SK-N-SH (cell line): ENCODE results near the gene CDK1. TPM values are rescaled to one million over a fixed set of nuclear protein-coding genes. Genes with fewer than 3 reads are reported as not detected.
A peak's percentile ranks its signal among the peaks of the same experiment; 100 is the strongest.

Experiments used
- CTCF ChIA-PET: fragments of 300-600, 350-600 bp; formaldehyde crosslinking; extraction: SDS; loops from one replicate; lab custom pipeline; 2021; lab: Yijun Ruan, JAX
- POLR2A ChIA-PET: fragments of 350-600 bp; sonication (Branson Sonifier 250); formaldehyde crosslinking; extraction: SDS; loops from one replicate; lab custom pipeline; 2020; ENCODE audit warnings: antibody characterized with exemption, inconsistent platforms; lab: Yijun Ruan, JAX
- DNase-seq: peaks from one replicate; pipeline ENCODE4 v3.0.0; 2012
- H2AFZ ChIP-seq: fragments of 200-600 bp; sonication (generic); 2 replicates; pipeline ENCODE4 v1.8.1; 2016; ENCODE audit warnings: antibody characterized with exemption, mild to moderate bottlenecking, low read depth
- H3F3A ChIP-seq: fragments of 200-600 bp; sonication (generic); replicated peaks from 2 replicates; pipeline ENCODE3; 2016; ENCODE audit warnings: antibody characterized with exemption, mild to moderate bottlenecking; ENCODE audit not compliant: insufficient read depth
- H3K27ac ChIP-seq, 2 experiments: fragments of 200-500 bp in 1 of 2; fragments of 200-600 bp in 1 of 2; sonication (Bioruptor generic) in 1 of 2; sonication (generic), shearing (Covaris generic) in 1 of 2; 2 replicates each; pipeline versions ENCODE4 v1.5.1 to v1.6.1; 2014 to 2016; ENCODE audit warnings: low read depth in 2 of 2, inconsistent platforms in 1 of 2, low read length in 1 of 2, mild to moderate bottlenecking in 1 of 2, mixed read lengths in 1 of 2
- H3K27me3 ChIP-seq: fragments of 200-600 bp; sonication (generic), shearing (Covaris generic); 2 replicates; pipeline ENCODE4 v1.6.1; 2016; ENCODE audit warnings: mixed run types; ENCODE audit not compliant: insufficient read depth
- H3K36me3 ChIP-seq, 2 experiments: fragments of 200-500 bp in 1 of 2; fragments of 200-600 bp in 1 of 2; sonication (Bioruptor generic) in 1 of 2; sonication (generic) in 1 of 2; replicated peaks in 1 of 2; 2 replicates each; pipeline versions ENCODE3 to v1.5.1; 2014 to 2016; ENCODE audit warnings: low read length in 1 of 2, mild to moderate bottlenecking in 1 of 2; ENCODE audit not compliant: insufficient read depth in 2 of 2, control insufficient read depth in 1 of 2
- H3K4me1 ChIP-seq, 2 experiments: fragments of 200-500 bp in 1 of 2; fragments of 200-600 bp in 1 of 2; sonication (Bioruptor generic) in 1 of 2; sonication (generic), shearing (Covaris generic) in 1 of 2; 2 replicates each; pipeline versions ENCODE4 v1.5.1 to v1.6.1; 2014 to 2016; ENCODE audit warnings: low read depth in 1 of 2, low read length in 1 of 2, mixed run types in 1 of 2; ENCODE audit not compliant: insufficient read depth in 2 of 2, control insufficient read depth in 1 of 2
- H3K4me2 ChIP-seq: fragments of 200-600 bp; sonication (generic), shearing (Covaris generic); 2 replicates; pipeline ENCODE4 v1.6.1; 2017; ENCODE audit warnings: mixed run types
- H3K4me3 ChIP-seq, 2 experiments: fragments of 200-500 bp in 1 of 2; fragments of 200-600 bp in 1 of 2; sonication (Bioruptor generic) in 1 of 2; sonication (generic), shearing (Covaris generic) in 1 of 2; 2 replicates each; pipeline versions ENCODE4 v1.5.1 to v1.8.1; 2014 to 2016; ENCODE audit warnings: low read depth in 2 of 2, inconsistent platforms in 1 of 2, low read length in 1 of 2, mild to moderate bottlenecking in 1 of 2, mixed read lengths in 1 of 2, moderate library complexity in 1 of 2
- H3K79me2 ChIP-seq: fragments of 200-600 bp; sonication (generic); 2 replicates; pipeline ENCODE4 v1.8.1; 2017; ENCODE audit warnings: mild to moderate bottlenecking; ENCODE audit not compliant: insufficient read depth
- H3K9ac ChIP-seq: fragments of 200-600 bp; sonication (generic); 2 replicates; pipeline ENCODE4 v1.6.1; 2017; ENCODE audit warnings: mixed run types
- H3K9me2 ChIP-seq: fragments of 200-600 bp; sonication (generic); 2 replicates; pipeline ENCODE4 v1.6.1; 2017; ENCODE audit warnings: mixed run types
- H3K9me3 ChIP-seq: fragments of 200-600 bp; sonication (generic); 2 replicates; pipeline ENCODE4 v1.6.1; 2017; ENCODE audit warnings: mixed run types, mild to moderate bottlenecking, moderate library complexity
- H4K20me1 ChIP-seq: fragments of 200-600 bp; sonication (generic); 2 replicates; pipeline ENCODE4 v1.6.1; 2017; ENCODE audit warnings: mild to moderate bottlenecking, mixed run types; ENCODE audit not compliant: insufficient read depth
- EP300 ChIP-seq, 2 experiments: IDR thresholded peaks; 2 replicates each; pipeline versions ENCODE4 v1.4.0 to v1.6.1; 2012; ENCODE audit warnings: borderline replicate concordance in 1 of 2, low read depth in 1 of 2, low read length in 1 of 2
- EZH2phosphoT487 ChIP-seq: fragments of 200-600 bp; sonication (generic); IDR thresholded peaks from 2 replicates; pipeline ENCODE4 v1.6.1; 2017; ENCODE audit warnings: low read depth, mixed run types, mild to moderate bottlenecking, antibody characterized with exemption, moderate library complexity, borderline replicate concordance
- GATA2 ChIP-seq: sonication (generic); formaldehyde crosslinking; IDR thresholded peaks from 2 replicates; pipeline ENCODE4 v1.5.0; 2020; ENCODE audit warnings: mild to moderate bottlenecking, missing genetic modification reagents
- MEF2A ChIP-seq: IDR thresholded peaks from 2 replicates; pipeline ENCODE4 v1.4.0; 2012; ENCODE audit warnings: low read depth, borderline replicate concordance
- MXI1 ChIP-seq: IDR thresholded peaks from 2 replicates; pipeline ENCODE4 v1.6.1; 2012; ENCODE audit warnings: mild to moderate bottlenecking, low read depth, low read length, improper control_type of control experiment
- POLR2AphosphoS5 ChIP-seq: IDR thresholded peaks from 2 replicates; pipeline ENCODE4 v1.6.1; 2012; ENCODE audit warnings: low read depth, low read length
- RFX5 ChIP-seq: IDR thresholded peaks from 2 replicates; pipeline ENCODE4 v1.6.1; 2012; ENCODE audit warnings: mild to moderate bottlenecking, improper control_type of control experiment, low read length
- SIN3A ChIP-seq: IDR thresholded peaks from 2 replicates; pipeline ENCODE4 v1.6.1; 2012; ENCODE audit warnings: low read depth, mild to moderate bottlenecking, low read length, moderate library complexity, borderline replicate concordance
- TEAD4 ChIP-seq: IDR thresholded peaks from 2 replicates; pipeline ENCODE4 v1.4.0; 2012; ENCODE audit warnings: mild to moderate bottlenecking, borderline replicate concordance; ENCODE audit not compliant: insufficient read depth
- USF1 ChIP-seq: IDR thresholded peaks from 2 replicates; pipeline ENCODE4 v1.4.0; 2012; ENCODE audit warnings: low read depth, borderline replicate concordance
- YY1 ChIP-seq: IDR thresholded peaks from 2 replicates; pipeline ENCODE4 v1.4.0; 2012; ENCODE audit warnings: low read depth, mild to moderate bottlenecking
- WGBS: methylation state at CpG from one replicate; pipeline ENCODE4 v1.1.6; 2017; ENCODE audit warnings: low lambda C conversion rate; 5-methylcytosine and 5-hydroxymethylcytosine counted together
- polyA plus RNA-seq, 3 experiments: library from polyadenylated mRNA; depleted of rRNA; stranded (reverse); fragments of >200 nt; gene quantifications; 2 replicates each; pipeline ENCODE4 v1.2.3, GENCODE V29; 2012
- TF ChIP-seq, protein P1 (sequence below): IDR thresholded peaks from 2 replicates; pipeline ENCODE4; 2012

The CDK1 gene
- polyA plus RNA-seq, 1 of the 3 experiments (the other 2 are of a cell fraction) = 20.8 TPM

DNA sequence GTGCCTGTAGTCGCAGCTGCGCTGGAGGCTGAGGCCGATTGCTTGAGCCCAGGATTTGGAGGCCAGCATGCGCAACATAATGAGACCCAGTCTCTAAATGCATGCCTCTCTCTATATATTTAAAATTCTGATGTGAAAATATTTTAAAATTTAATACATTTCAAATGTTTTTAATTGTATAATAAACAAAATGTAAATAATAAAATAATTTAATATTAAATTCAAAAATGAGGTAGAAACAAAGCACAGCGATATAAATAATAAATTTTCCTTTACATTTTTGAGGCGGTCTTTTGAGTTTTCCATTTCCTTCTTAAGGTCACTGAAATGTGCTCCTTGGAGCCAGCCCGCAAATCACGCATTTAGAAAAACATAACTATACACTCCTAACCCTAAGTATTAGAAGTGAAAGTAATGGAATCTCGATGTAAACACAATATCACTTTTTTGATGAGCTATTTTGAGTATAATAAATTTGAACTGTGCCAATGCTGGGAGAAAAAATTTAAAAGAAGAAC is 523 bp upstream of the CDK1 start (continued):
- no peak for TF ChIP-seq YY1
- TF ChIP-seq, protein P1, sequence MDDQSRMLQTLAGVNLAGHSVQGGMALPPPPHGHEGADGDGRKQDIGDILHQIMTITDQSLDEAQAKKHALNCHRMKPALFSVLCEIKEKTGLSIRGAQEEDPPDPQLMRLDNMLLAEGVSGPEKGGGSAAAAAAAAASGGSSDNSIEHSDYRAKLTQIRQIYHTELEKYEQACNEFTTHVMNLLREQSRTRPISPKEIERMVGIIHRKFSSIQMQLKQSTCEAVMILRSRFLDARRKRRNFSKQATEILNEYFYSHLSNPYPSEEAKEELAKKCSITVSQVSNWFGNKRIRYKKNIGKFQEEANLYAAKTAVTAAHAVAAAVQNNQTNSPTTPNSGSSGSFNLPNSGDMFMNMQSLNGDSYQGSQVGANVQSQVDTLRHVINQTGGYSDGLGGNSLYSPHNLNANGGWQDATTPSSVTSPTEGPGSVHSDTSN = no peak

DNA sequence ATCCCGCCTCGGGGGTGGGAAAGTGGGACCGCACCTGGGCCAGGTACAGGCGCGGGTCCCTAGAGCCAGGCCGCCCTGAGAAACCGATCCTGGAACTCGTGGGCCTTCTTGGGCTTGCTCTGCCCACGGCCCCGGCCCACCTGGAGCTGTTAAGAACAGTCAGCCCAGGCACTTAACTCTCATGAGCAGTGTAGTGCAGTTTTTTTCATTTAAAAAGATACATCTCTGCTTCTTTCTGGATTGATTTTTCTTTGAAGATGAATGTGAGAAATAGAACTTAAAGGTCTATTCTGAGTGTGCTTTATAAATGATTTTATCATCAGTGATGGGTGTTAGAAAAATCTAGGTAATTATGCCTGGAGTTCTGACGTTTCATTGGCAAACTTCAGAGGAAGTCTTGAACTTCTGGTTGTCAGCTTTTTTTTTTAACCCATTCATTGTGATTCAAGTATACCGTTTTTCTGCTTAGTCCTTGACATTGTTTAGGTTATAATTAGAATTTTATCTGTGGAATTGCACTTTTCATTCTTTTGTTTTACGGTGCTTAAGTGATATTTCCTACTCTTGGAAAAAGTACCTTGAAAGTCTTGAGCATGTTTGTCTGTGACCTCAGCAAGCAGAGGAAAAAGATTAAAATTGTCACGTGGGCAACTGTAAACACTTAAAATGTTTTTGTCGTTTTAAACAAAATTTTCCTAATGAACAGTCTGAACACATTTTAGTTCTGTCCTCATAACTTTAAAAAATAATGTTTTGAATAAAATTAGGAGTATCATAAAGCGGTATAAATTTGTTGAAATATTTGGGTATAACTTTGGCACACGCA is 906 bp downstream of the CDK1 start:
- H3F3A ChIP-seq = no peaks in the 10 kb centered on the region
- H3K27me3 ChIP-seq = no peaks in the 10 kb centered on the region
- peaks cover 59% of the 10 kb centered on the region for H3K79me2 ChIP-seq
- peaks cover 0 to 5% of the 10 kb centered on the region in 2 experiments for H3K36me3 ChIP-seq
- peaks cover 18 to 28% of the 10 kb centered on the region in 2 experiments; a peak in 3 of 4 replicates for H3K4me1 ChIP-seq
- H2AFZ ChIP-seq = peak overlapping the region; percentile 74
- TF ChIP-seq GATA2 (no peak), MXI1 (0 out of 2 replicates have a peak, but pooled peaks have one; percentile 12), USF1 (peak; percentile 63), TEAD4 (no peak), MEF2A (no peak), POLR2AphosphoS5 (no peak), RFX5 (no peak), EZH2phosphoT487 (no peak), EP300 (IDR thresholded peaks at IDR 0.05; ENCODE audit: borderline replicate concordance in 1 of 2, low read depth in 1 of 2, low read length in 1 of 2) (no peak)
- WGBS = 9% methylated on average over 12 of the region's 17 CpGs
- H4K20me1 ChIP-seq = peaks cover 9% of the 10 kb centered on the region; the same call in 1 of the 2 replicates
- ChIA-PET POLR2A (interaction anchor here (1.0 kb wide), 1 partner anchor 17 kb away, joined by 3 read pairs; no protein-coding TSS in a partner anchor), CTCF (interaction anchor here (0.8 kb wide), 1 partner anchor 9 kb away, joined by 3 read pairs; no protein-coding TSS in a partner anchor)
- peak overlapping the region; percentile 65 to 78 for H3K27ac ChIP-seq
- no peaks in the 10 kb centered on the region for H3K9me3 ChIP-seq
- no peaks in the 10 kb centered on the region for H3K9me2 ChIP-seq
- DNase-seq = no peak
- H3K9ac ChIP-seq = peak overlapping the region; percentile 89
- peak overlapping the region; percentile 94 for H3K4me2 ChIP-seq
- H3K4me3 ChIP-seq = peak overlapping the region; percentile 66 to 90

DNA sequence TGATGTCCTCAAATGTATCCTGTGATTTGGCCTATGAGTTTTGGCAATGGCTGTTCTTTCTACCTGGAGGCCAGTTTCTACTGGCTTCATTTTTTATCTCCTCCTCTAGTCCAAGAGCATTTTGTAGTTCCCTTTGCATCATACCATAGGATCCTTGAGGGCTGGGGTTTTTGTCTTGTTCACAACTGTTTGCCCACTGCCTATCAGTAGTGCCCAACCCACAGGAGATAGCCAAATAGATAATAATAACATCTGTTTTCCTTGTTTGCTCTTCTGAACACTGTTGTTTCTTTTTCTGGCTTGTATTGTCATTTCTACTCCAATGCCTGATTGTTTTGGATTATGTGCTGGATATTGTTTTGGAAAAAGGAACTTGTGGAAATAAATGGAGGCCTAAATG is 3.4 kb downstream of the CDK1 start:
- H2AFZ ChIP-seq = peak overlapping the region; percentile 88

More for the DNA sequence above, 3.4 kb downstream of the CDK1 start:
- peaks cover 83% of the 10 kb centered on the region for H3K79me2 ChIP-seq
- H3K4me1 ChIP-seq = peaks cover 18 to 28% of the 10 kb centered on the region in 2 experiments; a peak in 3 of 4 replicates
- H3K4me2 ChIP-seq = peak overlapping the region; percentile 94
- H3K4me3 ChIP-seq = peak overlapping the region in 1 of 2 experiments; percentile 35; a peak in 2 of 4 replicates
- H3K9ac ChIP-seq = peak overlapping the region; percentile 13; the same call in 1 of the 2 replicates
- peaks cover 9% of the 10 kb centered on the region; the same call in 1 of the 2 replicates for H4K20me1 ChIP-seq
- H3F3A ChIP-seq = no peaks in the 10 kb centered on the region
- CTCF ChIA-PET = no interaction called here
- no peaks in the 10 kb centered on the region for H3K27me3 ChIP-seq
- peak overlapping the region; percentile 42 to 80 for H3K27ac ChIP-seq
- peak; percentile 4 for DNase-seq
- POLR2A ChIA-PET = no interaction called here
- H3K36me3 ChIP-seq = peaks cover 7 to 19% of the 10 kb centered on the region in 2 experiments
- no peaks in the 10 kb centered on the region for H3K9me2 ChIP-seq
- no peaks in the 10 kb centered on the region for H3K9me3 ChIP-seq
- TF ChIP-seq GATA2 (0 out of 2 replicates have a peak, but pooled peaks have one; percentile 36), SIN3A (no peak)
- TF ChIP-seq, all 33 proteins: peak for 1
